Gastrocnemius medialis (tissue), 4 donors: Measurements from ENCODE around the gene RAD23B.

ENCODE experiments used
- CTCF ChIP-seq, 5 experiments: fragments of 450-650 bp in 3 of 5; fragments of 200-600 bp in 2 of 5; sonication (generic) in 2 of 5; IDR thresholded peaks in 4 of 5; conservative IDR thresholded peaks in 1 of 5; 1 replicate in 4 of 5; 2 replicates in 1 of 5; pipeline ENCODE4 v1.5.1; 2016 to 2019; ENCODE audit warnings: antibody characterized with exemption in 5 of 5, mild to moderate bottlenecking in 3 of 5, moderate library complexity in 3 of 5
- POLR2A ChIP-seq, 2 donors: fragments of 450-650 bp; IDR thresholded peaks; one replicate each; pipeline ENCODE4 v1.6.1; 2017; ENCODE audit warnings: antibody characterized with exemption in 2 of 2, mild to moderate bottlenecking in 2 of 2, moderate library complexity in 2 of 2

- TF ChIP-seq CTCF (IDR thresholded peaks at IDR 0.05 in 4 of 5, conservative IDR thresholded peaks at IDR 0.05 in 1 of 5): no peak
- no peak for TF ChIP-seq POLR2A (IDR thresholded peaks at IDR 0.05)
Measured at GRCh38 chr9:107269681-107270080, 13.4 kb upstream of the RAD23B start.
